ENCODE data around the gene VMAC.

The VMAC gene

GRCh38 chr19:5894704-5895349 is 9.8 kb upstream of the VMAC start:
- TF ChIP-seq, protein P1, sequence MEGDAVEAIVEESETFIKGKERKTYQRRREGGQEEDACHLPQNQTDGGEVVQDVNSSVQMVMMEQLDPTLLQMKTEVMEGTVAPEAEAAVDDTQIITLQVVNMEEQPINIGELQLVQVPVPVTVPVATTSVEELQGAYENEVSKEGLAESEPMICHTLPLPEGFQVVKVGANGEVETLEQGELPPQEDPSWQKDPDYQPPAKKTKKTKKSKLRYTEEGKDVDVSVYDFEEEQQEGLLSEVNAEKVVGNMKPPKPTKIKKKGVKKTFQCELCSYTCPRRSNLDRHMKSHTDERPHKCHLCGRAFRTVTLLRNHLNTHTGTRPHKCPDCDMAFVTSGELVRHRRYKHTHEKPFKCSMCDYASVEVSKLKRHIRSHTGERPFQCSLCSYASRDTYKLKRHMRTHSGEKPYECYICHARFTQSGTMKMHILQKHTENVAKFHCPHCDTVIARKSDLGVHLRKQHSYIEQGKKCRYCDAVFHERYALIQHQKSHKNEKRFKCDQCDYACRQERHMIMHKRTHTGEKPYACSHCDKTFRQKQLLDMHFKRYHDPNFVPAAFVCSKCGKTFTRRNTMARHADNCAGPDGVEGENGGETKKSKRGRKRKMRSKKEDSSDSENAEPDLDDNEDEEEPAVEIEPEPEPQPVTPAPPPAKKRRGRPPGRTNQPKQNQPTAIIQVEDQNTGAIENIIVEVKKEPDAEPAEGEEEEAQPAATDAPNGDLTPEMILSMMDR (IDR thresholded peaks at IDR 0.05; ENCODE audit: low read depth, low read length, poor library complexity, severe bottlenecking), result no peak
- no peak for TF ChIP-seq EZH2phosphoT487 (IDR thresholded peaks at IDR 0.05; ENCODE audit: borderline replicate concordance, low read length)
- Histone ChIP-seq H3K36me3 (ENCODE audit: control insufficient read depth, low read length) (peaks cover 21% of the 10 kb centered on the region), H3K9me2 (replicated peaks; ENCODE audit: control insufficient read depth, low read length) (no peaks in the 10 kb centered on the region), H3K27ac (ENCODE audit: low read depth, low read length) (no peak overlapping the region), H3K9me3 (ENCODE audit: control insufficient read depth, insufficient read depth, low read length) (no peaks in the 10 kb centered on the region), H3K27me3 (ENCODE audit: control insufficient read depth, low read length) (no peaks in the 10 kb centered on the region; the same call in none of the 2 replicates), H3K79me2 (ENCODE audit: control insufficient read depth, low read length) (peaks cover 20% of the 10 kb centered on the region), H4K20me1 (ENCODE audit: control insufficient read depth, insufficient read depth, low read depth, low read length) (no peaks in the 10 kb centered on the region), H3K4me2 (ENCODE audit: low read length) (no peak overlapping the region), H3K4me3 (ENCODE audit: low read length) (no peak overlapping the region), H3K4me1 (ENCODE audit: control insufficient read depth, low read length) (no peaks in the 10 kb centered on the region), H3F3A (ENCODE audit: control insufficient read depth, insufficient read depth) (0 out of 2 replicates have a peak, but pooled peaks cover 5% of the 10 kb centered on the region)

GRCh38 chr19:5895409-5895808 is 9.3 kb upstream of the VMAC start:
- TF ChIP-seq, protein P1 (IDR thresholded peaks at IDR 0.05; ENCODE audit: low read depth, low read length, poor library complexity, severe bottlenecking), result no peak
- no peak for TF ChIP-seq EZH2phosphoT487 (IDR thresholded peaks at IDR 0.05; ENCODE audit: borderline replicate concordance, low read length)
- Histone ChIP-seq H3K4me3 (ENCODE audit: low read length) (no peak overlapping the region), H3K4me1 (ENCODE audit: control insufficient read depth, low read length) (no peaks in the 10 kb centered on the region), H3F3A (ENCODE audit: control insufficient read depth, insufficient read depth) (0 out of 2 replicates have a peak, but pooled peaks cover 5% of the 10 kb centered on the region), H3K27me3 (ENCODE audit: control insufficient read depth, low read length) (no peaks in the 10 kb centered on the region; the same call in 1 of the 2 replicates), H3K9me3 (ENCODE audit: control insufficient read depth, insufficient read depth, low read length) (no peaks in the 10 kb centered on the region), H3K4me2 (ENCODE audit: low read length) (no peak overlapping the region), H3K79me2 (ENCODE audit: control insufficient read depth, low read length) (peaks cover 26% of the 10 kb centered on the region), H3K36me3 (ENCODE audit: control insufficient read depth, low read length) (peaks cover 27% of the 10 kb centered on the region), H4K20me1 (ENCODE audit: control insufficient read depth, insufficient read depth, low read depth, low read length) (no peaks in the 10 kb centered on the region), H3K9me2 (replicated peaks; ENCODE audit: control insufficient read depth, low read length) (no peaks in the 10 kb centered on the region), H3K27ac (ENCODE audit: low read depth, low read length) (no peak overlapping the region)

- Histone ChIP-seq H3K4me1 (ENCODE audit: control insufficient read depth, low read length) (peaks cover under 1% of the 10 kb centered on the region), H3F3A (ENCODE audit: control insufficient read depth, insufficient read depth) (0 out of 2 replicates have a peak, but pooled peaks cover 5% of the 10 kb centered on the region), H3K4me2 (ENCODE audit: low read length) (no peak overlapping the region), H3K36me3 (ENCODE audit: control insufficient read depth, low read length) (peaks cover 29% of the 10 kb centered on the region), H3K4me3 (ENCODE audit: low read length) (no peak overlapping the region), H3K27ac (ENCODE audit: low read depth, low read length) (no peak overlapping the region), H3K79me2 (ENCODE audit: control insufficient read depth, low read length) (peaks cover 31% of the 10 kb centered on the region), H3K27me3 (ENCODE audit: control insufficient read depth, low read length) (no peaks in the 10 kb centered on the region; the same call in 1 of the 2 replicates), H3K9me3 (ENCODE audit: control insufficient read depth, insufficient read depth, low read length) (no peaks in the 10 kb centered on the region), H3K9me2 (replicated peaks; ENCODE audit: control insufficient read depth, low read length) (no peaks in the 10 kb centered on the region), H4K20me1 (ENCODE audit: control insufficient read depth, insufficient read depth, low read depth, low read length) (no peaks in the 10 kb centered on the region)
- TF ChIP-seq, protein P1 (IDR thresholded peaks at IDR 0.05; ENCODE audit: low read depth, low read length, poor library complexity, severe bottlenecking), result no peak
- TF ChIP-seq EZH2phosphoT487 (IDR thresholded peaks at IDR 0.05; ENCODE audit: borderline replicate concordance, low read length), result no peak
Observed at GRCh38 chr19:5895890-5896289, 8.8 kb upstream of the VMAC start.

All from DOHH2 (cell line).